ENCODE results near the gene RHOT2. TPM values are rescaled to one million over a fixed set of nuclear protein-coding genes. Genes with fewer than 3 reads are reported as not detected.

Gene RHOT2
- polyA plus RNA-seq, 3 donors from 2014 or later, result 36.8 to 53.3 (median 43.0) TPM

DNA sequence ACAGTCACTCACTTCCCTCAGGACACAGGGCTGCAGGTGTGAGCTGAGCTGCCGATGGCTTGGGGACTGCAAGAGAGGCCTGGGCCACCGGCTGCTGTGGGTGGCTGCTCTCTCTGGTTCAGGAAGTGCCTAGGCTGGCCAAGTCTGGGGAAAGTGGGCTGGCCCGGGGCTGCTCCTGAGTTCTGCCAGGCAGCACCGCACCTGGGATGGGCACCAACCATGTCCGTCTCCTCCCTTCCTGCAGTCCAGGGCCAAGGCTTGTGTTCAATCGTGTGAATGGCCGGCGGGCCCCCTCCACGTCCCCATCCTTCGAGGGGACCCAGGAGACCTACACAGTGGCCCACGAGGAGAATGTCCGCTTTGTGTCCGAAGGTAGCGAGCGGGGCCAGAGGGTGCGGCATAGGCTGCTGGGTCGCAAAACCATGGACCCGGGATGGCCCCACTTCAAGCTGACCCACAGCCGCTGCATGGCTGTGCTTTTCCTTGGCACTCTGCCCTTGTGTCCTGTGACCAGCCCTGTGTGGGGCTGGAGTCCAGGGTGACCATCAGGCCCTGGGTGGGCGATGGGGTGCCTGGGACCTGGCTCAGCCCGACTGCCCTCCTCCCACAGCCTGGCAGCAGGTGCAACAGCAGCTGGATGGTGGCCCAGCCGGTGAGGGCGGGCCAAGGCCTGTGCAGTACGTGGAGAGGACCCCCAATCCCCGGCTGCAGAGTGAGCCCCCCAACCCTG lies 20.6 kb upstream of the RHOT2 start:
- Mint-ChIP-seq H3K9me3 (no peaks in the 10 kb centered on the region), H3K4me3 (peak overlapping the region in 2 of 5 donors; percentile 24 to 26), H3K4me1 (peaks cover 0 to 13% of the 10 kb centered on the region in 2 donors), H3K36me3 (no peaks in the 10 kb centered on the region), H3K27ac (no peak overlapping the region), H3K27me3 (ENCODE audit: low read depth in 3 of 3) (peaks cover 0 to 3% (median 2%) of the 10 kb centered on the region in 3 donors)
- DNase-seq, result no peak

DNA sequence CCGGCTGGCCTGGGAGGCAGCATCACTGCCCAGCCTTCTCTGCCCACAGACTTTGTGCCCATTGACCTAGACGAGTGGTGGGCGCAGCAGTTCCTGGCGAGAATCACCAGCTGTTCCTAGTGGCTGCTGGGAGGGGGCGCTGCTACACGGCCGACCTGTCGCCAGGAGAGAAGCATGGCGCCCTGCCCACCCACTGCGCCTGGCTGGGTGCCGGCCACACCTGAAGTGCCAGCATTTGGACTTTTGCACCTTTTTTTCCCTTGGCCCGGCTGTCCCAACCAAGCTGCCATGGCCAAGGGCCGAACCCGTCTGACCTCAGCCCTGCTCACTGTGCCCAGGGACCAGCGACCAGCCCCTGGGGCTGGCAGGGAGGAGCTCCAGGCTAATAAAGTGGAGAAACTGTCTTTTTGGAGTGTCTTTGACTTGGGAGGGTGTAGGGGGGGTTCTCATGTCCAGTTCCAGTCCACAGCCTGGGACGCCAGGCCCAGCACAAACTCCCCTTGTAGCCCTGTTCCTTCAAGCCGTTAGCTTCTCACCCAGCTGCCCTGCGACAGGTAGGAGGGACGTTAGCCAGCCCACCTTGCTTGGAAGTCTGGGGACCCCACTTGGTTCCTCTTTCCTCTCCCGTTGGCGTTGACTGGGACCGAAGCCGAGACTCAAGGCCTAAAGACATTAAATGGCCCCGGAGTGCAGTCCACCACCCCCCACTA lies 19.7 kb upstream of the RHOT2 start:
- H3K27ac Mint-ChIP-seq, result peak overlapping the region in 4 of 6 donors; percentile 45 to 86 (median 66)
- no peaks in the 10 kb centered on the region for H3K36me3 Mint-ChIP-seq
- H3K4me1 Mint-ChIP-seq, result peaks cover 0 to 10% of the 10 kb centered on the region in 2 donors
- H3K27me3 Mint-ChIP-seq (ENCODE audit: low read depth in 3 of 3), result peaks cover 0 to 3% (median 2%) of the 10 kb centered on the region in 3 donors
- H3K9me3 Mint-ChIP-seq, result no peaks in the 10 kb centered on the region
- H3K4me3 Mint-ChIP-seq, result peak overlapping the region; percentile 38 to 71 (median 69)
- DNase-seq, result no peak

DNA sequence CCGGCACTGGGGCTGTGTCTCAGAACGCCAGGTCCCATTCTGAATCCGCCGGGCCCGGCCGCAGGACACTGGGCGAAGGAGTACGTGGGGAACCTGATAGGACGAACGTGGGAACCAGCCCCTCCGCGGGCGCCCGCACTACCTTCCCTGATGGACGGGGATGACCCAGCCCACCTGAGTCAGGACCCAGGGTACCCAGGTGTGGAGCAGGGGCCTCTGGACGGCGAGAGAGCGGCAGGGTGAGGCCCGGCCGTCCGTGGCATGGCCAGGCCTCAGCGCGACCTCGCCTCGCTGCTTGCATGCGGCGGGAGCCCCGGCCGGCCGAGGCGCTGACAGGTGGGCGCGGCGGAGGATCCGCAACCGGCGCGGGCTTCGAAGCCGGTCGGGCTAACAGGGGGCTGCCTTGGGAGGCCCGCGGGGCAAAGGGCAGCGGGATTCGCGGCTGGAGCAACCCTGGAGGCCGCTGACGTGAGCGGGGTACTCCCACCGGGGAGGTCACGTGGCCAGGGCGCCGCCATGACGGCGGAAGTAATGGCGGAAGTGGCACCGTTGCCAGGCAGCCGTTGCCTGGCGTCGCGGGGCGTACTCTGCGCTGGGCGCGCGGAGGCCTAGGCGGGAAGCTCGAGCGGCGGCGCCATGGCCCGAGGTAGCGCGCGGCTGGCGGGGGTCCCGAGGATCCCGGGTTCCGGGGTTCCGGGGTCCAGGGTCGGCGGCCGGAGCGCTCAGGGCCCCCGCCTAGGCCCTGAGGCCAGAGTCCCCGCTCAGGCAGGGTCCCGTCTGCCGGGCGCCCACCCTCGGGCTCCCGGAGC lies 18.9 kb upstream of the RHOT2 start, which contains the start of gene WDR90:
WDR90 (plus strand) TSS at position 585 of the 809 bp plus-strand sequence; CDS start at position 637, 52 bp downstream.
- Mint-ChIP-seq H3K36me3 (no peaks in the 10 kb centered on the region), H3K4me3 (peak within 1 kb of the TSS; percentile 62 to 77 (median 71)), H3K27me3 (ENCODE audit: low read depth in 3 of 3) (peaks cover 0 to 3% (median 2%) of the 10 kb centered on the region in 3 donors), H3K27ac (peak within 1 kb of the TSS in 4 of 6 donors; percentile 57 to 86 (median 66)), H3K4me1 (peaks cover 0 to 9% of the 10 kb centered on the region in 2 donors), H3K9me3 (no peaks in the 10 kb centered on the region)
- peak; percentile 88 to 91 (median 89) for DNase-seq

DNA sequence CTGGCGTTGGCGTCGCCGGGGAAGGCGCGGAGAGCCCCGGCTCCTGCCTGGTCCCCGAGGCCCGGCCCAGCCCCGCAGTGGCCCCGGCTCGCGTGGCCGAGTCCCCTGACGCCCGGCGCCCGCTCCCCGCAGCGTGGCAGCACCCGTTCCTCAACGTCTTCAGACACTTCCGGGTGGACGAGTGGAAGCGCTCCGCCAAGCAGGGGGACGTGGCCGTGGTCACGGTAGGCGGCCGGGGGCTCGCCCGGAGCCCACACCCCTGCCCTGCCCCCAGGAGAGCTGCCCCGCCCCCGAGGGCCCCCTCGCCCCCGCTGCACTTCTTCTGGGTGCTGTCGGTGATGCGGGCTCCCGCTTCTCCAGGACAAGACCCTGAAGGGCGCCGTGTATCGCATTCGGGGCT lies 18.3 kb upstream of the RHOT2 start:
- no peak for DNase-seq
- H3K27me3 Mint-ChIP-seq (ENCODE audit: low read depth in 3 of 3), result peaks cover 0 to 3% (median 2%) of the 10 kb centered on the region in 3 donors
- peaks cover 0 to 7% of the 10 kb centered on the region in 2 donors for H3K4me1 Mint-ChIP-seq
- peak overlapping the region; percentile 54 to 70 (median 64) for H3K4me3 Mint-ChIP-seq
- H3K27ac Mint-ChIP-seq, result peak overlapping the region in 1 of 6 donors; percentile 39
- H3K9me3 Mint-ChIP-seq, result no peaks in the 10 kb centered on the region
- no peaks in the 10 kb centered on the region for H3K36me3 Mint-ChIP-seq

DNA sequence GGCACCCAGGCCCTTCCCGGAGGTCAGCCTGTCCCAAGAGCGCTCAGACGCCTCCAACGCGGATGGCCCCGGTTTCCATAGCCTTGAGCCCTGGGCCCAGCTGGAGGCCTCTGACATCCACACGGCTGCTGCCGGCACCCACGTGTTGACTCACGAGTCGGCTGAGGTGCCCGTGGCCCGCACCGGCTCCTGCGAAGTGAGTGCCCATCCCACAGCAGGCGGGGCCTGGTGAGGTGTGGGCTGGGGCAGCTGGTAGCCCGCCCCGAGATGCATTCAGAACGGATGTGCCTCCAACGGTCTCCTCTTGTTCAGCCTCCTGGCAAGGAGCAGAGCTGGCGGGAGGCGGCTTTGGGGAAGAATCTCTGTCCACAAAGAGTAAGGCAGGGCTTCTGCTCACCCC lies 16.1 kb upstream of the RHOT2 start:
- no peaks in the 10 kb centered on the region for H3K9me3 Mint-ChIP-seq
- no peaks in the 10 kb centered on the region for H3K36me3 Mint-ChIP-seq
- no peak overlapping the region for H3K27ac Mint-ChIP-seq
- peaks cover 0 to 3% (median 2%) of the 10 kb centered on the region in 3 donors for H3K27me3 Mint-ChIP-seq (ENCODE audit: low read depth in 3 of 3)
- DNase-seq, result no peak
- no peak overlapping the region for H3K4me3 Mint-ChIP-seq
- H3K4me1 Mint-ChIP-seq, result peaks cover 0 to 6% of the 10 kb centered on the region in 2 donors

DNA sequence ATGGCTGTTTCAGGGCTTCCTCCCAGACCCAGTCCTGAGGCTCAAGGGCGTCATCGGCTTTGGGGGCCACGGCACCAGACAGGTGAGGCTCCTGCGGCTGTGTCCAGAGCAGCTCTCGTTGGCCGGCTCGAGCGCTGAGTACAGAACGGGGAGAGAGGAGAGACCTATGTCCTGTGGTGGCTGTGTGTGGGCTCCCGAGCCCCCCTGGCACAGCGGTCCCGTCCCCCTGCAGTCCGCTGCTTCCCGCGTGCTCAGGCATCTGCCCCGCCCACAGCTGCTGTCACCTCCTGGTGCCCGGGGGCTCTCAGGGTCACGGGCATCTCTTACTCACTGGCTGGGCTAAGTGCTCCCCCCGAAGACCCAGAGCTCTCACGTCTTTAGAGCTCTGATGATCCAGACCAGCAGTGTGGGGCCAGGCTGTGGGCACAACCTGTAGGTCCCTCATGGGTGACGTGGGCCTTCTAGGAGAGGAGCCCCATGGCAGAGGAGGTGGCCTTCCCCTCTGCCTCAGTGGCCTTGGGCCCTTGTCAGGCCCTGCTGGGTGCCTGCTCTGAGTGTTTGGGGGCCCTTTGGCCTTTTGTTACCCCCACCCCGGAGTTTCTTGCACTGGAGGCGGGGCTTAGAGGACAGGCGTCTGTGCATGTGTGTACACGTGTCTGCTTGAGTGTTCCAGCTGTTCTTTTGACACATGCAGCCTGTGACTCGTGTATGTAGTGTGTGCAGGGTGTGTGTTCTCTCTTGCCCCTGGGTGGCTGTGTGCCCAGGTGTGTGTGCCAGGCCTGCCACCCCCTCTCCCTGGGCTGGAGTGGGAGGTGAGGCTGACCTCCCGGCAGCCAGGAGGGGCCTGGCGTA lies 15.3 kb upstream of the RHOT2 start:
- Mint-ChIP-seq H3K36me3 (no peaks in the 10 kb centered on the region), H3K9me3 (no peaks in the 10 kb centered on the region), H3K27ac (no peak overlapping the region), H3K4me1 (peaks cover 0 to 6% of the 10 kb centered on the region in 2 donors), H3K4me3 (peak overlapping the region in 1 of 5 donors; percentile 19), H3K27me3 (ENCODE audit: low read depth in 3 of 3) (peaks cover 0 to 3% (median 2%) of the 10 kb centered on the region in 3 donors)
- no peak for DNase-seq

DNA sequence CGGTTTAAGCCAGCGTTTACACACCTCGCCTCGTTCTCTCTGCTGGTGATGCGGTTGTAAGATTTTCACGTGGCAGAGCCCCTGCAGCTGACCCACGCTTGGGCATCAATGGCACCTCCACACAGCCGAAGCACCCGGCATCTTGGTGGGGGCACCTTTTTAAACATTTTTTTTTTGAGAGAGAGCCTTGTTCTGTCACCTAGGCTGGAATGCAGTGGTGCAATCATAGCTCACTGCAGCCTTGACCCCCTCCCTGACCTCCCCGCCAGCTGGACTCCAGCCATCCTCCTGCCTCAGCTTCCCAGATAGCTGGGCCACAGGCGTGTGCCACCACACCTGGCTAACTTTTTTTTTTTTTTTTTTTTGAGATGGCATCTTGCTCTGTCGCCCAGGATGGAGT lies 13.9 kb upstream of the RHOT2 start:
- Mint-ChIP-seq H3K4me3 (no peak overlapping the region), H3K27me3 (ENCODE audit: low read depth in 3 of 3) (peaks cover 0 to 3% (median 0%) of the 10 kb centered on the region in 3 donors), H3K27ac (no peak overlapping the region), H3K9me3 (no peaks in the 10 kb centered on the region), H3K36me3 (no peaks in the 10 kb centered on the region), H3K4me1 (no peaks in the 10 kb centered on the region)
- DNase-seq, result no peak

DNA sequence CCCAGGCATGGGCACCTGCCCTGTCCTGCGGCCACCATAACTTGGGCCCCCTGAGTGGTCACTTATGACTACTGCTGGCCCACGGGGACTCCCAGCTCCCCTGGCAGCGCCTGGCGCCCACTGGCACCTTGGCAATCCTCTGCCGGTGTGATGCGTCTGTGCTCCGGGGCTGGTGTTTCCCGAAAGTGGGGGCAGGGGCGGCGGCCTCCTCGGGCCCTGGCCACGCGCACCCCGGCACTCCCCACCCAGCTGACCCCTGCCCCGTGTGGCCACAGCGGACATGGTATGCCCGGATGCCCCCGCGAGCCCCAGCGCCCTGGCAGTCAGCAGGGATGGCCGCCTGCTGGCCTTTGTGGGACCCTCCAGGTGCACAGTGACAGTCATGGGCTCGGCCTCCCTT lies 10.4 kb upstream of the RHOT2 start:
- Mint-ChIP-seq H3K27ac (no peak overlapping the region), H3K4me3 (no peak overlapping the region), H3K4me1 (peaks cover 0 to 7% of the 10 kb centered on the region in 2 donors), H3K36me3 (no peaks in the 10 kb centered on the region), H3K27me3 (ENCODE audit: low read depth in 3 of 3) (no peaks in the 10 kb centered on the region), H3K9me3 (no peaks in the 10 kb centered on the region)
- DNase-seq, result no peak

DNA sequence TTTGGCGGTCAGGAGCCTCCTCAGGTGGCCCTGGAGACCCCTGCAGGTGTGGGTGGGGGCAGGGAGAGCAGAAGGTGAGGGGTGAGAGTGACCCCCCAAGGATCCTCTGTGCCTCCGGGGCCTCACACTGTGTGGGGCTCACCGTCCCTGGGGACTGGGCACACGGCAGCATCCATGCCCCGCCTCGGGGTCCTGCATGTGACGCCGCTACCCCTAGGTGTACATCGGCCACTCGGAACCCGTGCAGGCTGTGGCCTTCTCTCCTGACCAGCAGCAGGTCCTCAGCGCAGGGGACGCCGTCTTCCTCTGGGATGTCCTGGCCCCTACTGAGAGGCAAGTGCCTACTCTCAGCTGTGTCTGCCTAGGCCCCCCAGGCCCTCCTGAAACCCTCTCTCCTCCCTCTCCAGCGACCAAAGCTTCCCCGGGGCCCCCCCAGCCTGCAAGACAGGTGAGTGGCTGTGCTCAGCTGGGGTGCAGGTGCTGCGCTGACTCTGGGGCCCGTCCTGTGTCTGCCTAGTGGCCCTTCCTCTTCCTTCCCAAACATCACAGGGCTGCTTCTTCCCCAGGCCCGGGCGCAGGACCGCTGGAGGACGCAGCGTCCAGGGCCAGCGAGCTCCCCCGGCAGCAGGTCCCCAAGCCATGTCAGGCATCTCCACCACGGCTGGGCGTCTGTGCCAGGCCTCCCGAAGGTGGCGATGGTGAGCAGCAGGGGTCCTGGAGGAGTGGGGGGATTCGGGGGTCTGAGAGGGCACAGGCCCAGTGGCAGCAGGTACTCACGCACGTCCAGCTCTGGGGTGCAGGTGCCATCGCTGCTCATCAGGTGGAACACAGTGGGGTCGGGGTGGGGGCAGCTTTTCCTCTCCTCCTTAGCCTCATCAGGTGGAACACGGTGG lies 9.0 kb upstream of the RHOT2 start:
- Mint-ChIP-seq H3K27me3 (ENCODE audit: low read depth in 3 of 3) (no peaks in the 10 kb centered on the region), H3K9me3 (no peaks in the 10 kb centered on the region), H3K27ac (no peak overlapping the region), H3K36me3 (no peaks in the 10 kb centered on the region), H3K4me3 (no peak overlapping the region), H3K4me1 (peaks cover 0 to 10% of the 10 kb centered on the region in 2 donors)
- no peak for DNase-seq

DNA sequence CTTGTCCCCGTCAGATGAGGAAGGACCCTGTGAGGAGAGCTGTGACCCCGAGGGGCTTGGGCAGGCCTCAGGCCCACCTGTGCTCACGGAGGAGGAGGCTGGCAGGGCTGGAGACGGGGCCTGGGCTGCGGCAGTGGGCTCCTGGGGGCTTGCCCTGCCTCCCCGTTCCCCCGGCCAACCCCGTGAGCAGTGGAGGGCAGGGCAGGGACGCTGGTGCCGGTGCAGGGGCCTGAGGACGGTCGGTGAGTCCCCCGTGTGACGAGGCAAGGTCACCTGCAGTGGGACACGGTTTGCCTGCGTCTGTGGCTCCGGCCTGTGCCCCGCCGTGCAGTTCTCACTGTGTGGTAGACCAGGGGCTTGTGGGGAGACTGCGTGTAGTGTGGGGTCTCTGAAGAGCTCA lies 8.3 kb upstream of the RHOT2 start:
- Mint-ChIP-seq H3K27ac (no peak overlapping the region), H3K4me3 (no peak overlapping the region), H3K9me3 (no peaks in the 10 kb centered on the region), H3K4me1 (peaks cover 0 to 10% of the 10 kb centered on the region in 2 donors), H3K27me3 (ENCODE audit: low read depth in 3 of 3) (no peaks in the 10 kb centered on the region), H3K36me3 (no peaks in the 10 kb centered on the region)
- no peak for DNase-seq

DNA sequence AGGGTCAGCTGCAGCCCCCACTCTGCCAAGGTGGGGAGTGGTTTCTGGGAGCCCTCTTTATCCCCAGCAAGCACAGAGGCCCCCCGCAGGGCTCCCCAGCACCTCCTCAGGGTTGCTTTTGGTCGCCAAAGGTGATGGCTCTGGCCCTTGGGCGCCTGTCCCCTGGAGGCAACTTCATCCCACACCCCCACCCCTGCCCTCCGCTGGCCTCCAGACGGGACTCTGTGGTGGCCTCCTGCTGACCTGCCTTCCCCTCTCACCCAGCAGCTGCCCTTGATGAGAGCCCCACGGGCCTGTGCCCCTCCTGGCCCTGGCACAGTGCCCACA lies 7.8 kb upstream of the RHOT2 start:
- Mint-ChIP-seq H3K27ac (peak overlapping the region in 1 of 6 donors; percentile 62), H3K9me3 (no peaks in the 10 kb centered on the region), H3K27me3 (ENCODE audit: low read depth in 3 of 3) (no peaks in the 10 kb centered on the region), H3K4me1 (peaks cover 0 to 10% of the 10 kb centered on the region in 2 donors), H3K36me3 (no peaks in the 10 kb centered on the region), H3K4me3 (peak overlapping the region in 1 of 5 donors; percentile 72)
- DNase-seq, result no peak

DNA sequence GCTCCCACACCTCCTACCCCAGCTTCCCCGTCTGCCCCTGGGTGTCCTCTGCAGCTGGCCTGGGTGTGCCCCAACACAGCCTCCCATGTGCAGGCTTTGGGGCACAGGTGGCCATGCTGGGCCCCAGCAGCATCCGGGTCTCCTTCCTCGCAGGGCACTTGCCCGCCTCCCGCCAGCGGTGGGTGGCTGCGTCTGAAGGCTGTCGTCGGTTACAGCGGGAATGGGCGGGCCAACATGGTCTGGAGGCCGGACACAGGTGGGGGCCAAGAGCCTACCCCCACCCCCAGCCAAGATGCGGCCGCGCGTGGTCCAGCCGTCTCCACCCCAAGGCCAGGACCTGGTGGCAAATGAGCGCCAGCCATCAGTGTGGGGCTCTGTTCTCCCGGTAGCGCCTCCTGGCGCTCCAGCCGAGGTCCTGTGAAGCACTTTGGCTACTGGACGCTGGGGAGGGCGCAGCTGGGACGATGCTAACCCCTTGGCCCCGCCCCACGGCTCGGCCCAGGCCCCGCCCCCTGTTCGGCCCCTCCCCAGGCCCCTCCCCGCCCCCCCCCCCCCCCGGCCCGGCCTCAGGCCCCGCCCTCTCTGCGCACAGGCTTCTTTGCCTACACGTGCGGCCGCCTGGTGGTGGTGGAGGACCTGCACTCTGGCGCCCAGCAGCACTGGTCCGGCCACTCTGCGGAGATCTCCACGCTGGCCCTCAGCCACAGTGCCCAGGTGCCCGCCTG lies 7.3 kb upstream of the RHOT2 start:
- H3K4me1 Mint-ChIP-seq, result peaks cover 0 to 10% of the 10 kb centered on the region in 2 donors
- H3K4me3 Mint-ChIP-seq, result peak overlapping the region; percentile 30 to 72 (median 54)
- H3K27ac Mint-ChIP-seq, result peak overlapping the region in 4 of 6 donors; percentile 16 to 82 (median 52)
- no peaks in the 10 kb centered on the region for H3K9me3 Mint-ChIP-seq
- H3K27me3 Mint-ChIP-seq (ENCODE audit: low read depth in 3 of 3), result no peaks in the 10 kb centered on the region
- H3K36me3 Mint-ChIP-seq, result no peaks in the 10 kb centered on the region
- peak; percentile 69 to 78 (median 77) for DNase-seq
